Endothelial cell (in vitro differentiated cells): ENCODE data around the gene KLK6. TPM values are rescaled to one million over a fixed set of nuclear protein-coding genes. Genes with fewer than 3 reads are reported as not detected.

Experiments used
- DNase-seq: peaks from one replicate; pipeline ENCODE4 v3.0.0; 2021; ENCODE audit warnings: low spot score
- H3K27ac Mint-ChIP-seq: one replicate; pipeline ENCODE4 v1.8.0; 2021; ENCODE audit warnings: mixed read lengths, inconsistent platforms; ENCODE audit not compliant: unreplicated experiment
- H3K27me3 Mint-ChIP-seq: one replicate; pipeline ENCODE4 v1.8.0; 2021; ENCODE audit warnings: mild to moderate bottlenecking, moderate library complexity, mixed read lengths, inconsistent platforms; ENCODE audit not compliant: unreplicated experiment
- H3K36me3 Mint-ChIP-seq: one replicate; pipeline ENCODE4 v1.8.0; 2021; ENCODE audit warnings: mild to moderate bottlenecking, low read depth, mixed read lengths, inconsistent platforms; ENCODE audit not compliant: unreplicated experiment
- H3K4me1 Mint-ChIP-seq: one replicate; pipeline ENCODE4 v1.8.0; 2021; ENCODE audit warnings: mild to moderate bottlenecking, mixed read lengths, inconsistent platforms; ENCODE audit not compliant: unreplicated experiment
- H3K4me3 Mint-ChIP-seq: one replicate; pipeline ENCODE4 v1.8.0; 2021; ENCODE audit warnings: mild to moderate bottlenecking, mixed read lengths, inconsistent platforms; ENCODE audit not compliant: unreplicated experiment
- H3K9me3 Mint-ChIP-seq: one replicate; pipeline ENCODE4 v1.8.0; 2021; ENCODE audit warnings: mixed read lengths, inconsistent platforms; ENCODE audit not compliant: unreplicated experiment
- CTCF ChIP-seq: fragments of 200-600 bp; sonication (generic); IDR thresholded peaks from one replicate; pipeline ENCODE4 v1.5.0; 2021; ENCODE audit warnings: antibody characterized with exemption; ENCODE audit not compliant: unreplicated experiment
- total RNA-seq: library from RNA; stranded (reverse); fragmentation: NEBNext Ultra II Directional; extraction: Animal tissue kit (Norgen Biotek cat#: 25700); gene quantifications from one replicate; pipeline ENCODE4 v1.2.1, GENCODE V29; 2021; ENCODE audit not compliant: unreplicated experiment

The KLK6 gene
- total RNA-seq, 1 donor from 2014 or later, result 0.67 TPM

DNA sequence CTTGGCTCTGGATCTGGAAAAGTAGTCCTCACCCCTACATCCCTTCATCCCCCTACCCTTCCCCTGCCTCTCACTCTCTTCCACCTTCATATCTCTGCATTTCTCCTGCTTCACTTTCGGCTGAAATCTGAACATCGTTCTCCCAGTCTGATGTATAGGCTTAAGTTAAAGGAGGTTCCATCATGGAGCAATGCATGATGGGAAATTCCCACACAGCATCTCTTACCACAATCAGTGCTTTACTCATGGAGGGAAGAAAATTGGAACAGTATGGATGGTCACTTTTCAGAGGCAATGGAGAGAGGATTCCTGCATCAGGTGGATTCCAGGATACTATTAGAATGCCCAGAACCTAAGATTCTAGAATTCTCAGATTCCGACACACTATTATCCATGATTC, 38.1 kb upstream of the KLK6 start:
- no peak overlapping the region for H3K27ac Mint-ChIP-seq
- no peak for DNase-seq
- no peak overlapping the region for H3K4me3 Mint-ChIP-seq
- no peaks in the 10 kb centered on the region for H3K36me3 Mint-ChIP-seq
- TF ChIP-seq CTCF, result no peak
- no peaks in the 10 kb centered on the region for H3K9me3 Mint-ChIP-seq
- H3K27me3 Mint-ChIP-seq, result peaks cover 4% of the 10 kb centered on the region
- H3K4me1 Mint-ChIP-seq, result no peaks in the 10 kb centered on the region

DNA sequence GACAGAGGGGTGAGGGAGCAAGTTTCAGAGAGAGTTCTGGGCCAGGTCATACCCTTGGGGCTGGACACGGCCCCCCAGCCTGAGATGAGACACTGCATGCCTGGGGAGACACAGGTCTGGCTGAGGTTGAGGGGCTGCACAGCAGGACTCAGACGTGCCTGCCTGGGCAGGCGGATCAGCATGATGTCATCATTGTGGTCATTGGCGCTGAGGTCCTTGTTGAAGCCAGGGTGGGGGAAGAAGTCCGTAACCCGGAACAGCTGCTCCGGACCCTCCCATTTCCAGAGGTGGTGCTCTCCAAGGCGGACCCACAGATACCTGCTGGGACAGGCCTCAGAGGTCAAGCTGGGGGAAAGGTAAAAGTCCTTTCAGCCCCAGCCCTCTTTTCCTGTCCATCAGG, 37.0 kb upstream of the KLK6 start:
- Mint-ChIP-seq H3K27ac (no peak overlapping the region), H3K9me3 (no peaks in the 10 kb centered on the region), H3K36me3 (no peaks in the 10 kb centered on the region), H3K27me3 (peaks cover 4% of the 10 kb centered on the region), H3K4me3 (no peak overlapping the region), H3K4me1 (no peaks in the 10 kb centered on the region)
- no peak for DNase-seq
- TF ChIP-seq CTCF, result no peak

GRCh38 chr19:51005248-51005647, 35.9 kb upstream of the KLK6 start:
- no peak for TF ChIP-seq CTCF
- Mint-ChIP-seq H3K4me3 (no peak overlapping the region), H3K36me3 (no peaks in the 10 kb centered on the region), H3K27me3 (peaks cover 10% of the 10 kb centered on the region), H3K9me3 (no peaks in the 10 kb centered on the region), H3K27ac (no peak overlapping the region), H3K4me1 (no peaks in the 10 kb centered on the region)
- no peak for DNase-seq

- H3K27ac Mint-ChIP-seq, result no peak overlapping the region
- DNase-seq, result no peak
- no peak overlapping the region for H3K4me3 Mint-ChIP-seq
- no peaks in the 10 kb centered on the region for H3K4me1 Mint-ChIP-seq
- H3K36me3 Mint-ChIP-seq, result no peaks in the 10 kb centered on the region
- TF ChIP-seq CTCF, result no peak
- peaks cover 11% of the 10 kb centered on the region for H3K27me3 Mint-ChIP-seq
- H3K9me3 Mint-ChIP-seq, result no peaks in the 10 kb centered on the region
These were observed 33.9 kb upstream of the KLK6 start for GRCh38 chr19:51003316-51003715.

DNA sequence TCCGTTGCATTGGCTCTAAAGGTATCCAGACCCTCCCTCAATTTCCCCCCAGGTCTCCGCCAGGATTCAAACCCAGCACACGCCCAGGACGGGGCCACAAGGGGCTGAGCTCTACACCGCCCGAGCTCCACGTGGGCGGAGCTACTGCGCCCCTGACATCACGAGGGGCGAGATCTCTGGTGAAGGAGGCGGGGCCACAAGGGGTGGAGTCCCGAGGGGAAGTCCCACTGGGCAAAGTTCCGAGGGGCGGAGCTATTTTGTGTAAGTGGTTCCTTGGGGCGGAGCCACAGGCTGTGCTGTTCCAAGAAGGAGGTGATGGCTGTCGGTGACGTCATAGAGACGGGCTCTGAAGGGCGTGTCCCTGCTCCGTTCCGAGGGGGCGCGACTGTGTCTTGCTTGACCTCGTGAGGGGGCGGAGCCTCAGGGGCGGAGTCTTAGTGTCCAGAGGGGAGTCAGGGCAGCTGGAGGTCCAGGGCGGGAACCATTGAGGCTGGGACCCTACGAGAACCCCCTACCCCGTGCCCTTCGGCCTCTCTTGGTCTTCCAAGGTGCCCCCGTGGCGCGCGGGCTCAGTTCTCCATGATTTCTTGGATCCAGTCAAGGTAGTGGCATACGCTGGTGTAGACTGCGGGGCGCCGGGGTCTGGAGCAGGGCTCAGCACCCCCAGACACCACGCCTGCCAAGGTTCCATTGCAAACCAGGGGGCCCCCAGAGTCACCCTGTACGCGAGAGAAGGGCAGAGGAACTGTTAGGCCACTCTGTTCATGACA, 33.3 kb upstream of the KLK6 start:
- H3K27ac Mint-ChIP-seq, result no peak overlapping the region
- H3K4me1 Mint-ChIP-seq, result no peaks in the 10 kb centered on the region
- no peaks in the 10 kb centered on the region for H3K36me3 Mint-ChIP-seq
- DNase-seq, result no peak
- H3K9me3 Mint-ChIP-seq, result no peaks in the 10 kb centered on the region
- no peak for TF ChIP-seq CTCF
- H3K4me3 Mint-ChIP-seq, result no peak overlapping the region
- H3K27me3 Mint-ChIP-seq, result peaks cover 12% of the 10 kb centered on the region
